Caco-2 (cell line): ENCODE results near the gene AQP5. TPM values are rescaled to one million over a fixed set of nuclear protein-coding genes. Genes with fewer than 3 reads are reported as not detected.
"Not testable (repeated sequence)": the region's sequence is repeated elsewhere in the genome, so short reads cannot be mapped to it uniquely, and the experiment has no call there.

Source experiments
- BruUV-seq: library from RNA; stranded (reverse); fragments of 400-500 nt; replicated peaks from 2 replicates; lab custom pipeline; 2021; lab: Mats Ljungman, UMichigan
- CTCF ChIA-PET: fragments of 300-600 bp; sonication (Branson Sonifier 250); formaldehyde crosslinking; loops from one replicate; lab custom pipeline; 2022; ENCODE audit warnings: antibody characterized with exemption; lab: Charles Lee
- POLR2A ChIA-PET: fragments of 300-600 bp; sonication (Branson Sonifier 250); formaldehyde crosslinking; loops from one replicate; lab custom pipeline; 2022; ENCODE audit warnings: antibody characterized with exemption; lab: Charles Lee
- DNase-seq, 2 experiments: peaks; one replicate each; pipeline versions ENCODE4 v3.0.0 to v3.0.0-alpha.2; 2020 to 2022
- H3K27me3 ChIP-seq: replicated peaks from 2 replicates; pipeline ENCODE4 v1.6.0; 2011; ENCODE audit warnings: low read length; ENCODE audit not compliant: control insufficient read depth, insufficient read depth
- H3K36me3 ChIP-seq: 2 replicates; pipeline ENCODE4 v1.5.1; 2011; ENCODE audit warnings: low read length; ENCODE audit not compliant: control insufficient read depth, insufficient read depth
- H3K4me1 ChIP-seq: fragments of 250-450 bp; sonication (Bioruptor Pico); 2 replicates; pipeline ENCODE4 v1.5.1; 2020; ENCODE audit warnings: mild to moderate bottlenecking
- H3K4me3 ChIP-seq: 2 replicates; pipeline ENCODE4 v1.5.1; 2011; ENCODE audit warnings: low read depth, mild to moderate bottlenecking, control low read depth, low read length
- H3K9me3 ChIP-seq: fragments of 250-450 bp; sonication (Bioruptor Pico); 2 replicates; pipeline ENCODE4 v1.5.1; 2020; ENCODE audit warnings: mild to moderate bottlenecking, moderate library complexity
- H3K27ac Mint-ChIP-seq: one replicate; pipeline ENCODE4 v1.8.0; 2022; ENCODE audit warnings: mixed read lengths; ENCODE audit not compliant: unreplicated experiment
- H3K27me3 Mint-ChIP-seq: one replicate; pipeline ENCODE4 v1.8.0; 2022; ENCODE audit warnings: mixed read lengths; ENCODE audit not compliant: insufficient read depth, unreplicated experiment
- H3K36me3 Mint-ChIP-seq: one replicate; pipeline ENCODE4 v1.8.0; 2022; ENCODE audit warnings: mild to moderate bottlenecking, mixed read lengths; ENCODE audit not compliant: insufficient read depth, unreplicated experiment
- H3K4me1 Mint-ChIP-seq: one replicate; pipeline ENCODE4 v1.8.0; 2022; ENCODE audit warnings: low read depth, mixed read lengths; ENCODE audit not compliant: unreplicated experiment
- H3K4me3 Mint-ChIP-seq: one replicate; pipeline ENCODE4 v1.8.0; 2022; ENCODE audit warnings: mild to moderate bottlenecking, moderate library complexity, mixed read lengths; ENCODE audit not compliant: unreplicated experiment
- H3K9me3 Mint-ChIP-seq: one replicate; pipeline ENCODE4 v1.8.0; 2022; ENCODE audit warnings: mixed read lengths; ENCODE audit not compliant: unreplicated experiment
- CTCF ChIP-seq, 2 experiments: fragments of 200-600 bp in 1 of 2; IDR thresholded peaks; 1 replicate in 1 of 2; 2 replicates in 1 of 2; pipeline versions ENCODE4 v1.5.1 to v1.8.0; 2011 to 2022; ENCODE audit warnings: antibody characterized with exemption in 1 of 2, control low read depth in 1 of 2, inconsistent platforms in 1 of 2, low read depth in 1 of 2, low read length in 1 of 2, mild to moderate bottlenecking in 1 of 2, moderate library complexity in 1 of 2; ENCODE audit not compliant: insufficient read depth in 1 of 2, severe bottlenecking in 1 of 2, unreplicated experiment in 1 of 2
- intact Hi-C: fragments of 100-400 bp; cut with micrococcal nuclease; formaldehyde crosslinking; loops from one replicate; pipeline ENCODE4 v1.10.0; 2022; ENCODE audit not compliant: unreplicated experiment
- total RNA-seq: library from RNA; stranded (reverse); gene quantifications from 2 replicates; pipeline ENCODE4 v1.2.3, GENCODE V29; 2022

Gene AQP5
- total RNA-seq, 1 experiment from 2014 or later, result not detected

- no peak for DNase-seq
- CTCF ChIA-PET, result interaction anchor here (0.6 to 1.7 kb wide), 3 partner anchors 19 to 116 kb away, joined by 3 to 5 read pairs (median 4); no protein-coding TSS in a partner anchor
- intact Hi-C loops, result no loop called here
- Mint-ChIP-seq H3K27ac (no peak overlapping the region), H3K9me3 (no peaks in the 10 kb centered on the region), H3K4me1 (peaks cover 12% of the 10 kb centered on the region), H3K27me3 (no peaks in the 10 kb centered on the region), H3K4me3 (no peak overlapping the region), H3K36me3 (peaks cover 38% of the 10 kb centered on the region)
- BruUV-seq, result no TSS peak
- Histone ChIP-seq H3K27me3 (no peaks in the 10 kb centered on the region), H3K9me3 (no peaks in the 10 kb centered on the region), H3K4me3 (no peak overlapping the region), H3K4me1 (peaks cover 19% of the 10 kb centered on the region), H3K36me3 (no peaks in the 10 kb centered on the region)
- POLR2A ChIA-PET, result no interaction called here
- no peak for TF ChIP-seq CTCF (IDR thresholded peaks at IDR 0.05; ENCODE audit: insufficient read depth in 1 of 2, low read depth in 1 of 2, low read length in 1 of 2, severe bottlenecking in 1 of 2, unreplicated experiment in 1 of 2)
Measured at GRCh38 chr12:49984476-49985359, 23.0 kb downstream of the AQP5 start.

GRCh38 chr12:49985981-49986380 lies 24.3 kb downstream of the AQP5 start:
- no peak overlapping the region for H3K4me3 Mint-ChIP-seq
- no peaks in the 10 kb centered on the region for H3K27me3 Mint-ChIP-seq
- Histone ChIP-seq H3K4me1 (peaks cover 10% of the 10 kb centered on the region), H3K27me3 (no peaks in the 10 kb centered on the region), H3K9me3 (no peaks in the 10 kb centered on the region), H3K36me3 (no peaks in the 10 kb centered on the region; the same call in 1 of the 2 replicates), H3K4me3 (no peak overlapping the region)
- H3K36me3 Mint-ChIP-seq, result peaks cover 50% of the 10 kb centered on the region
- no peak for DNase-seq
- TF ChIP-seq CTCF (IDR thresholded peaks at IDR 0.05; ENCODE audit: insufficient read depth in 1 of 2, low read depth in 1 of 2, low read length in 1 of 2, severe bottlenecking in 1 of 2, unreplicated experiment in 1 of 2), result no peak
- H3K4me1 Mint-ChIP-seq, result peaks cover 3% of the 10 kb centered on the region
- POLR2A ChIA-PET, result no interaction called here
- BruUV-seq, result no TSS peak
- intact Hi-C loops, result no loop called here
- H3K9me3 Mint-ChIP-seq, result no peaks in the 10 kb centered on the region
- H3K27ac Mint-ChIP-seq, result no peak overlapping the region
- CTCF ChIA-PET, result interaction anchor here (1.7 kb wide), 1 partner anchor 20 kb away, joined by 4 read pairs; no protein-coding TSS in a partner anchor

GRCh38 chr12:49986476-49986875 lies 24.8 kb downstream of the AQP5 start:
- H3K4me1 ChIP-seq, intact Hi-C loops, H3K9me3 Mint-ChIP-seq, H3K4me3 Mint-ChIP-seq, H3K9me3 ChIP-seq, H3K27ac Mint-ChIP-seq, H3K4me1 Mint-ChIP-seq, H3K4me3 ChIP-seq, POLR2A ChIA-PET, H3K36me3 ChIP-seq, DNase-seq, H3K27me3 ChIP-seq, BruUV-seq, H3K27me3 Mint-ChIP-seq: not testable (repeated sequence)
- CTCF ChIA-PET, result interaction anchor here (1.7 kb wide), 1 partner anchor 20 kb away, joined by 4 read pairs; no protein-coding TSS in a partner anchor
- peaks cover 52% of the 10 kb centered on the region for H3K36me3 Mint-ChIP-seq
